LNCaP clone FGC (cell line): ENCODE results near the gene BZW2.

Source experiments
- DNase-seq: peaks from one replicate; pipeline ENCODE4 v3.0.0-alpha.2; 2011; ENCODE audit warnings: low read depth
- H3K4me3 ChIP-seq: 2 replicates; pipeline ENCODE4 v1.5.1; 2011; ENCODE audit warnings: mild to moderate bottlenecking, low read depth, low read length, control low read depth
- CTCF ChIP-seq: IDR thresholded peaks from 2 replicates; pipeline ENCODE4 v1.5.1; 2012; ENCODE audit warnings: mild to moderate bottlenecking; ENCODE audit not compliant: control insufficient read depth, insufficient read depth; ENCODE audit errors: extremely low read depth

The BZW2 gene

GRCh38 chr7:16644157-16644556 is 1.8 kb upstream of the BZW2 start:
- H3K4me3 ChIP-seq, result peak overlapping the region; percentile 89
- TF ChIP-seq CTCF, result no peak
- no peak for DNase-seq

- DNase-seq, result no peak
- H3K4me3 ChIP-seq, result peak overlapping the region; percentile 89
- no peak for TF ChIP-seq CTCF
Measured at GRCh38 chr7:16644636-16645592, 1.1 kb upstream of the BZW2 start.

DNA sequence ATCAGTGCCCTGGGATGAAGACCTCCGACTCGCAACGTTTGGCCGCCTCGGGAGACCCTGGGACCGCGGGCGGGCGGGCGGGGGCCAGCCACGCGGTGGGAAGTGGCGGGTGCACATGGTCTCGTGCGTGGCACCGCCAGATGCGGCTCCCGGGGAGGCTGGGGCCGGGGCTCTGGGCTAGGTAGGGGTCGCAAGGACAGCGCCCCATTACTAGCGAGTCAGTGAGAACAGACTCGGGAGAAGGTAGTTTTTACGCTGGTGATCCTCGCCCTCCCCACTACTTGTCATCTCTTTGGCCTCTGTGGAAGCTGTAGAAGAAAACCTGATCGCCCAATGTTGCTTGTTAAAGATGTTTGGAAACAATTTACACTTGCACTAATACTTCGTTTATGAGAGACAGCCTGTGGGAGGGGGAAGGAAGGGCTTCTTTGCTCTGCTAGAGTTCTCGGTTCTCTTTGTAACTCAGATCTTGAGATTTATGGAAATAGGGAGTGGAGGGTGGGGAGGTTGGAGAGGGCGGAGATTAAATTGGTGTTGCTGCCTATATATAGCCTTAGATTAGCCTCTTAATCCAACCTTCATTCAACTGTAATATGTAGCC is 591 bp downstream of the BZW2 start:
- DNase-seq, result no peak
- TF ChIP-seq CTCF, result no peak
- peak overlapping the region; percentile 89 for H3K4me3 ChIP-seq

DNA sequence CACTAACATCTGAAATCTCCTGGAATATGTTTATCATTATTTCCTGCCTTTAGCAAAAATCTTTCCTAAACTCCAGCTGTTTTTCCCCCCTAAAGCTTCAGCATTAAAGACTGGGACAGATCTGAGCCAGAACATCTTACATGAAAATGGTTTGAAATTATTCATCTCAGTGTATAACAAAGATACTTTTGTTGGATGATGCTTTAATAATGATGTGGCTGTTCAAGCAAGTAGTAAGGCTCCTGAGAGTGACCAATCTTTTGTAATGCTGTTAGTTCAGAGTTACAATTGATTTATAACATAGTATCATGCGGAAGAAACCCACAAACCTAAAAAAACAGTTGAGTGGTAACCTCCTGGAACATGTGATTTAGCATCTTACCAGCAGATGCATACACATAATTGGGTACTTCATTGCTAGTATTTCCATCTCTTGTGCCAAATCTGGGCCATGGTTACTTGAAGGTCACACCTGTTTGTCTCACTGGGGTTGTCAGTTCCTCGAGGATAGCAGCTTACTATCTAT is 1.5 kb downstream of the BZW2 start:
- H3K4me3 ChIP-seq, result peak overlapping the region; percentile 89
- no peak for TF ChIP-seq CTCF
- no peak for DNase-seq

DNA sequence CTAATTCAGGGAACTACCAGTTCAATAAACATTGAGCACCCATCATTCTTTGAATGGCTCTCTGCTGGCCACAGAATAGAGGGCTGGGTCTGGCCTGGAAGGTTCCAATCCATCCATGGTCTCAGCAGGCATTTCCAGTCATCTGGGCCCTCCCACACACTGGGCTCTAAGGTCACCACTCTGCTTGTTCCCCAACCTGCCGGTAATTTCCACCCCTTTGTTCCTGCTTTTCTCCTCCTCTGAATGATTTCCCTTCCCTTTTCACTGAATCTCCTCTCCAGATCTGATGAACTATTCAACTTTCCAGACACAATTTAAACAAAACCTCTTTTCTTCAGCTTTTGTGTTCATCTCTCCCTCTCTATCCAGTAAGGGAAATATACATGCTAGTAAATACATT is 2.6 kb downstream of the BZW2 start:
- no peak overlapping the region for H3K4me3 ChIP-seq
- DNase-seq, result no peak
- TF ChIP-seq CTCF, result no peak

DNA sequence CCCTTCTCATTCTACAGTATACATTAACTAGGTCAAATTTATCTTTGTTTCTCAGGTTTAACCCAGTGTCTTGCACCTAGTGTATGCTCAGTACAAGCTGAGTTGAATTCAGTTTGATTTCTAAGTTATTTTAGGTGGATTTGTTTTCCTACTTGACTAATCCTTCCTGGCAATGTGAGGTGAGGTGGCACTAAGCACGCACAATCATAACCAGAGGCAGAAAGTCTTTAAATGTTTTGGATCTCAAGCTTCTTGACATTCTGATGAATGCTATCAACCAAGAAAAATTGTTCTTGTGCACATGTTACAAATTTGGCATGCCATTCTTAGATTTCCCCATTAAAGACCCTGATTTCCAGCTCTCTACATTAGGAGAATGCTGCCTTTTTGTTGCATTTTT is 3.2 kb downstream of the BZW2 start:
- no peak for TF ChIP-seq CTCF
- H3K4me3 ChIP-seq, result no peak overlapping the region
- DNase-seq, result no peak

- DNase-seq, result no peak
- no peak for TF ChIP-seq CTCF
Measured at GRCh38 chr7:16650266-16650665, 4.3 kb downstream of the BZW2 start.

More at GRCh38 chr7:16650266-16650665, 4.3 kb downstream of the BZW2 start:
- H3K4me3 ChIP-seq, result no peak overlapping the region
